ENCODE data around the gene SPRN.

- TF ChIP-seq, protein P1, sequence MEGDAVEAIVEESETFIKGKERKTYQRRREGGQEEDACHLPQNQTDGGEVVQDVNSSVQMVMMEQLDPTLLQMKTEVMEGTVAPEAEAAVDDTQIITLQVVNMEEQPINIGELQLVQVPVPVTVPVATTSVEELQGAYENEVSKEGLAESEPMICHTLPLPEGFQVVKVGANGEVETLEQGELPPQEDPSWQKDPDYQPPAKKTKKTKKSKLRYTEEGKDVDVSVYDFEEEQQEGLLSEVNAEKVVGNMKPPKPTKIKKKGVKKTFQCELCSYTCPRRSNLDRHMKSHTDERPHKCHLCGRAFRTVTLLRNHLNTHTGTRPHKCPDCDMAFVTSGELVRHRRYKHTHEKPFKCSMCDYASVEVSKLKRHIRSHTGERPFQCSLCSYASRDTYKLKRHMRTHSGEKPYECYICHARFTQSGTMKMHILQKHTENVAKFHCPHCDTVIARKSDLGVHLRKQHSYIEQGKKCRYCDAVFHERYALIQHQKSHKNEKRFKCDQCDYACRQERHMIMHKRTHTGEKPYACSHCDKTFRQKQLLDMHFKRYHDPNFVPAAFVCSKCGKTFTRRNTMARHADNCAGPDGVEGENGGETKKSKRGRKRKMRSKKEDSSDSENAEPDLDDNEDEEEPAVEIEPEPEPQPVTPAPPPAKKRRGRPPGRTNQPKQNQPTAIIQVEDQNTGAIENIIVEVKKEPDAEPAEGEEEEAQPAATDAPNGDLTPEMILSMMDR (conservative IDR thresholded peaks at IDR 0.05), result no peak
- TF ChIP-seq EZH2 (IDR thresholded peaks at IDR 0.05; ENCODE audit: low read depth), result no peak
These were observed 2.1 kb downstream of the SPRN start for GRCh38 chr10:133422223-133422806.

All from PC-9 (cell line).